Measurements from ENCODE around the gene CKLF.
"Not testable (repeated sequence)": the region's sequence is repeated elsewhere in the genome, so short reads cannot be mapped to it uniquely, and the experiment has no call there.

Gene CKLF

DNA sequence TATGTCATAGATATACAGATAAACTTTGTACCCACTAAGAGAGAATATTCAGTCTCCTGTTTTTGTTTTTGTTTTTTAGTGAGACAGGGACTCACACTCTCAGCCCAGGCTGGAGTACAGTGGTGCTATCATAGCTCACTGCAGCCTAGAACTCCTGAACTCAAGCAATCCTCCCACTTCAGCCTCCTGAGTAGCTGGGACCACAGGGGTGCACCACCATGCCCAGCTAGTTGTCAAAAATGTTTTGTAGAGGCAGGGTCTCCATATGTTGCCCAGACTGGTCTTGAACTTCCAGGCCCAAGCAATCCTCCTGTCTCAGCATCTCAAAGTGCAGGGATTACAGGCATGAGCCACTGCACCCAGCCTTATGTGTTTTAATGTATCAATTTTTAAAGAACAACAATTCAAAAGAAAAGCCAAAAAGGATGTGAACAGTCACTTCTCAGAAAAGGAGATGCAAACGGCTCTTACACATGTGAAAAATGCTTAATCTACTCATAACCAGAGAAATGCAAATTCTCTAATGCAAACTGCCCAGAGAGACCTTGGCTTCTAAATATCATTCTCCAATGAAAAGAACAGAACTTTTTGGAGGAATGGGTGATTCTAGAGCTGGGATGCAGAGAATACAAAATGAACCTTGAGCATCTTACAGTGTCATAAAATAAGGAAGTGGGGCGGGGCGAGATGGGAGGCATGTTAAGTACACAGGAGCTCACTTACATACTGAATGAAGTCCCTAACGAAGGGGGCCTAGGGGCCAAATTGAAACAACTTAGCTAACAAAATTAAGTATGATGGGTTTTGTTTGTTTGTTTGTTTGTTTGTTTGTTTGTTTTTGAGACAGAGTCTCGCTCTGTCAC lies 44.8 kb downstream of the CKLF start:
- DNase-seq (ENCODE audit: low read depth), result no peak

DNA sequence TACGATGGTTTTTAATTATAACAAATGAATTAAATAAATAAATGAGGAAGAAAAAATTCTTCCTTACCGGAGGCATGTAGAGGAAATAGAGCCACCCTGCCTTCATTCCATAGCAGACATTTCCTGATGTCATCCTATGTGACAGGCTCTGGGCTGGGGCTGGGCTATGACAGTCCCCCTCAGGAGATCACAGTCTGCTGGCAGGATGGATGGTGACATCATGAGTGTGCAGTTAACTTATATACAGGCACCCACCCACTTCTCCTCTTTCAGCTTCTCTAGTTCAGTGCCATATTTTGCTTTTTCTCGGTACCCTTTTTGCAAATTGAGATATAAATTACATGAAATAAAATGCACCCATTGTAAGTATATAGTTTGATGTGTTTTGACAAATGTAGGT lies 45.7 kb downstream of the CKLF start:
- no peak for DNase-seq (ENCODE audit: low read depth)

DNA sequence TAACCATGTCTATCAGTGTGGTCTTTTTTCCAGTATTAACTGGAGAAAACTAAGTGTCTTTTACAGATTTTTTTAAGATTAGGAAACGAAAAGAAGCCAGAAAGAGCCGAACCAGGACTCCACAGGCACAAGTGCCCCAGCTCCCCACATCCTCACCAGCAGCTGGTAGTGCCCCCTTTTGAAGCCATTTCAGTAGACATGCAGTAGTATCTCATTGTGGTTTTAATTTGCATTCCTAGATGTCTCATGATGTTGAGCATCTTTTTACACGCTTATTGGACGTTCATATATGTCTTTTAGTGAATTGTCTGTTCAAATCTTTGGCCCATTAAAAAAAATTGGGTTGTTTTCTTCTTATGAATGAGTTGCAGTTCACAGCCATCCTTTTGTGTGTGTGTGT lies 47.4 kb downstream of the CKLF start:
- no peak for DNase-seq (ENCODE audit: low read depth)

DNA sequence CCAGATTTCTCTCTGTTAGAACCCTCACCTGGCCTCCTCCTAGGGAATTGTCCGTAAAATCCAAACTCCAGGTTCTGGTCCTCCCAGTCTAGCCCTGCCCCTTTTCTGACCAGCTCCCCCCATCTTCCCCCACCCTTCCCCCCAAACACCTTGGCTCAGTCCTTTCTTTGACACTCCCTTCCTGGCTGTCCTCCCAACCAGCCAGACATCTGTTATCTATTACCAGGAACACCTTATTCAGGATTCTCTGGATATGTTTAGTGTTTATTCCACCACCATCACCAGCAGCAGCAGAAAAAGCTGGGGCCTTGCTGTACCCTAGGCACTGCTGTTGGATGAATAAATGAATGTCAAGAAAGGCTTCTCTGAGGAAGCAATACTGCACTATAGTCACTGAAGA lies 48.1 kb downstream of the CKLF start:
- DNase-seq (ENCODE audit: low read depth), result no peak

DNA sequence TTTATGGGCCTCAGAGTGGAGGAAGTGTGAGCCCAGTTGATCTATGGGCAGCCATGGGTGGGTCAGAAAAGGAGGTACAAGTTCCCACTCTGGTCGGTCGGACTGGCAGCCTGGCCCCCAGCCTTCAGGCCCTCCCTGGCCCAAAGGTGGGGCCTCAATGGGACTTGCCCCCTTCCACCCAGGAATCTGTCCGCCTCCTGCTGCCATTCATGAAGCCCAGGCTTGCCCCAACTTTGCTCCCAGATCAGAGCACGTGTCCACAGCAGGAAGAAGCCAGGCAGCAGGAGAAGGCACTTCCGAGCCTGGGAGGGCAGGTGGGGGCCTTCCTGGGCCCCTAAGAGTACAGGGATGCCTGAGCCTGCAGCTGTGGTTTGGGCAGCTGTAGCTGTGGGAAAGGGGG lies 49.1 kb downstream of the CKLF start:
- no peak for DNase-seq (ENCODE audit: low read depth)

DNA sequence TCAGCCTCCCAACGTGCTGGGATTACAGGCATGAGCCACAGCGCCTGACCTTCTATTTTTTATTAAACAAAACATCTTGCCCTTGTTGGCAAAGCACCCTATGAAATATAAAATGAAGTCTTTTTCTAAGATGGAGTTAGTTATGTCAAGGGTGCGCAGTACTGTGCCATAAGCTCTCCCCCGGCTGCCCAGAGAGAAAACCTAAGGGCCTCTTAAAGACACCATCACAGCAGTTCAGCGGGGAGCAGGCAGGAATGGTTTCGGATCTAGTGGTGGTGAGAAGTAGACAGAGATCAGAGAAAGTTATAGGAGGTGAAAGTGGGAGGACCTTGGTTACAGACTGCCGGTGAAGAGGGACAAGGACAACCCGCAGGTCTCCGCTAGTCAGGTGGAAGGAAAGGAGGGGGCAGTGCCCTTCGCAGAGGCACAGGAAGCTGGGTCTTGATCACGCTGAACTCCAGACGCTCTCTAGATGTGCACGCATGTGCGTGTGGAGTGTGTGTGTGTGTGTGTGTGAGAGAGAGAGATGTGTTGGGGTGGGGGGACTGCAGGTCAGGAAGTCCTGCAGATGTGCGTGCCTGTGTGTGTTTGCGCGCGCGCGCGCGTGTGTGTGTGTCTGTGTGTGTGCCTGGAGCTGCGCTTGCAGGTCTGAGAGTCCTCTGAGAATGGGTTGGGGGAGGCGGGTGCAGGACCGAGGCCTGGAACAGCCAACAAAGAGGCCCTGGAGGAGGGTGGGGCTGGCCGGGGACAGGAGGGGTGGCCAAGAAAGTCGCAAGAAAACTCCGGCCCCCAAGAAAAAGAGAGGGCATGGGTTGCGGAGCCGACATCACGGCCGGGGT lies 51.4 kb downstream of the CKLF start:
- DNase-seq (ENCODE audit: low read depth), result peak; percentile 54

DNA sequence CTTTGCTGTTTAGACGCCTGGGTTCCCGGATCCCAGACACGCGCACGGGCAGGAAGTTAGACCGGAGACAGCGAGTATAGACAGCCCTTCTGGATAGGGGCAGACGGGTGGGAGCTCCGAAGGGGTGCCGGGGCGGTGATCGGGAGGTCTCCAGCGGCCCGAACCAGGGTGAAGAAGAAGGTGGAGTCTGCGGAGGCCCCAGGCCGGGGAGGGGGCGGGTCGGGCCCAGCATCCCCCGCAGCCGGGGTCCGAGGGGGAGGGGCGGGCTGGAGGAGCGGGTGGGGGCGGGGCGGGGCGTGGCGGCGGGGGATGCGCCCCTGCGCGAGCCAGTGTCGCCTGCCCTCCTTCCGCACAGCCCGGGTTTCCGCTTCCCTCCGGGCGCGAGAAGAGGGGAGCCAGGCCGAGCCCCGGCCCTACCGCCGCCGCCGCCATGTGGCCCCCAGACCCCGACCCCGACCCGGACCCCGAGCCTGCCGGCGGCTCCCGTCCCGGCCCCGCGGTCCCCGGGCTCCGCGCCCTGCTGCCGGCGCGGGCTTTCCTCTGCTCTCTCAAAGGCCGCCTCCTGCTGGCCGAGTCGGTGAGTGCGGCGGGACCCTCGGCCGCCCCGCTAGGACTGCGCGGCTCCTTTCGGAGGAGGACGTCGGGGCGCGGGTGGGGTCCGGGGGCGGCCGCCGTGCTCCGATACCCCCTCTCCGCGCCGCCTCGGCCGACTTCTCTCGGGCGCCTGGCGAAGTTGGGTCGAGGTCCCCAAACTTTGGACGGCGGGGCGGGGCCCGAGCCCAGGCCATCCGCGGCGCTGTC lies 52.2 kb downstream of the CKLF start, which contains the start of gene CMTM3:
TSS of gene CMTM3 (plus strand) at position 329 of the 801 bp plus-strand sequence. CDS start at position 431, 102 bp downstream.
- DNase-seq (ENCODE audit: low read depth), result peak; percentile 77

DNA sequence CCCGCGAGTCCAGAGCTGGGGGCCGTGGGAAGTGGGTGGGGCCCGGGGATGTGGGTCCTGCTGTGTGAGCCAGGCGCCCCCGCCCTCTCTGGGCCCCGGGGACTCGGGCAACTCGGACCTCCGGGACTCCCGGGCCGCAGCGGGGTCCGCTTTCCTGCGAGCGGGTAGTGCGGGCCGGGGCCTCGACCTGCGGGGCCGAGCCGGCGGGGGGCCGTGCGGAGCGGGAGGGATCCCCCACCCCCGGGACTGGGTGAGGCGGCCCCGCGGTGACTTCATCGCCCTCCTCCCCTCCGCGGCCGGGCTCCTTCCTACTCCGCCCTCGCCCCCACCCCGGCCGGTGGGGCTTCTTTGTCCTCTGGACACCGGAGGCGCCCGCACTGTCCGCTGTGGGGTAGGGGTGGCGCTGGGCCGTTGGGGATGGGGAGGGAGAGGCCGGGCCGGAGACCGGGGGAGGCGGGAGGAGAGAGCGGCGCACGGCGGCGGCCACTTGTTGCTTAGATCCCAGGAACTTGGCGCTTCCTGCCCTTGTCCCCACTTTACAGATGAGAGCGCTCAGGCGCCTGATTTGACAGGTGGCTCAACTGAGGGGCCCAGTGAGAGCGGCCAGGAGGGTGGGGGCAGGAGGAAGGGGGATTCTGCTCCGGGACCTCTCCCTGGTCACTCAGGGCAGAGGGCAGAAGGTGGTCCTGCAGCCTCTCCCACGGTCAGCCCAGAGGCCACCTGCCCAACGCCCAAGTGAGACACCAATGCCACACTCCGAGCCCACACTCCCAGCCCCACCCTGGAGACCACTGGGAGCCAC lies 53.0 kb downstream of the CKLF start:
- DNase-seq (ENCODE audit: low read depth), result peak; percentile 34

DNA sequence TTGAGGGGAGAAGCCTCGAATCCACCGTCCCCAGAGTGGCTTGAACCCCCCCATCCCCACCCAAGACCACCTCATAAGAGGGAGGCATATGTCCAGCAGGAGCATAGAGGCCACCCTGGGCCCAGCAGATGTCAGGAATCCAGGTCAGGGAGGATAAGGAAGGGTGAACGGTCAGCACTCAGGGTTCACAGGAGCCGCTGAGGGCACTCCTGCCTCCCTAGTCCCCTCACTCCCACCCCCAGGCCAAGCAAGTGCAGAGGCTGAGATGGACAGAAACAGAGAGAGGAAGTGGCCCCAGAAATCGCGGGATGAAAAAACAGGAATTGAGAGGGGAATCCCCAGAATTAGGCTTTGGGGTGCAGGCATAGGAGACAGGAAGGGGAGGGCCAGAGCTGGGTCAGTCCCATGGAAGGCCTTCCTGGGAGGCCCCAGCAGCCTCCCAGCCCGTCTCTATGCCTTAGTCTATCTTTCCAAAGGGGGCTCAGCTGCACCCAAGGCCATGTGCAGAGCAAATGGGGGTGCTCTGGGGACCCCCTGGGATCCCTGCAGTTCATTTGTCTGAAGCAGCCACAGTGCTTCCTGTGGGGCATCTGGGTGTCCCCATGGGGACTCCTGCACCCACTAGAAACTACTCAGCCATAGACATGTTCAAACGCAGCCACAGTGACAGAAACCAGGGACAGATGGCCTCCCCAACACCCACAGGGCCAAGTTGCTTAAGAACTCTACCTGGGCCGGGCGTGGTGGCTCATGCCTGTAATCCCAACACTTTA lies 53.8 kb downstream of the CKLF start:
- no peak for DNase-seq (ENCODE audit: low read depth)

DNA sequence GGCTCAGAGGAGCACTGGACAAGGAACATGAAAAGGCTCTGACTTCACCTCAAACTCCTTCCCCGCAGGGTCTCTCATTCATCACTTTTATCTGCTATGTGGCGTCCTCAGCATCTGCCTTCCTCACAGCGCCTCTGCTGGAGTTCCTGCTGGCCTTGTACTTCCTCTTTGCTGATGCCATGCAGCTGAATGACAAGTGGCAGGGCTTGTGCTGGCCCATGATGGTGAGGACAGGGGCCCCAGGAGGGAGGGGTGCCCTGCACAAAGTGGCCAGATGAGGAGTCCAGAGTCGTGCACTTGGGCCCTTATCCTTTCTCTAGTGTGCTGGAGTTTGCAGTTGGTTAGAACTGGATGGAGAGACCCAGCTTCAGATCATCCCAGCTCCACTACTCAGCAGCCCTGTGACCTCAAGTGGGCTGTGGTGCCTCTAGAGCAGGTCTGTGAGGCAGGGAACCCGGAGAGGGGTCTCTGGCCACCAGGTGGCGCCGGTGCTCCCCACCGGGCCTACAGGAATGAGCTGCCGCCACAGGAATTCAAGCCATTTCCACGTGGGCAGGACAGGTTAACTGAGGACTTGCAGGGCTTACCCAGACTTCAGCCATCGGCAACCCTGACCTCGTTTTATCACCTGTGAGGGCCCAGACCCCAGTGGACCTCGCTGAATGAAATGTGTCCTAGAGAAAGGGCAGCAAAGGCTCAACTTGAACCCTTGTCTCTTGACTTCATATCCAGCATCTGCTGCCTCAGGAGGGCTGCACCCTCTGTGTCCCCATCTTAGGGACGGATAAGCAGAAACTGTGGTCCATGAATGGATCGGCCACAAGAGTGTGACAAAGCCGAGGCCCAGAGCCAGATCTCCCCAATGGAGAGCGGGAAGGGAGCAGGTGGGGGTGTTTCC lies 56.1 kb downstream of the CKLF start:
- peak; percentile 86 for DNase-seq (ENCODE audit: low read depth)

DNA sequence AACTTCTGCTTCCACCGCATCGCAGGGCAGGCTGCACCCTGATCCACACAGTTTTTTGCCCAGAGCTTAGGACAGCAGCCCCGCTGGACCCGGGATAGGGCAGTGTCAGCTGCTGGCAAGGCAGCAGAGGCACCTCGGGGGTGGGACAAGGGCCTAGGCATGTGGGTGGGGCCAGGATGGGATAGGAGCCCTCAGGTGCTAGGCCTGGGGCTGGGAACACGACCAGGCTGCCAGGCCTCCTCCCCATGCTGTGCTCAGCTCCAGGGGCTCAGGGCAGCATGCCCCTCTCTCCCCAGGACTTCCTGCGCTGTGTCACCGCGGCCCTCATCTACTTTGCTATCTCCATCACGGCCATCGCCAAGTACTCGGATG lies 56.7 kb downstream of the CKLF start:
- no peak for DNase-seq (ENCODE audit: low read depth)

DNA sequence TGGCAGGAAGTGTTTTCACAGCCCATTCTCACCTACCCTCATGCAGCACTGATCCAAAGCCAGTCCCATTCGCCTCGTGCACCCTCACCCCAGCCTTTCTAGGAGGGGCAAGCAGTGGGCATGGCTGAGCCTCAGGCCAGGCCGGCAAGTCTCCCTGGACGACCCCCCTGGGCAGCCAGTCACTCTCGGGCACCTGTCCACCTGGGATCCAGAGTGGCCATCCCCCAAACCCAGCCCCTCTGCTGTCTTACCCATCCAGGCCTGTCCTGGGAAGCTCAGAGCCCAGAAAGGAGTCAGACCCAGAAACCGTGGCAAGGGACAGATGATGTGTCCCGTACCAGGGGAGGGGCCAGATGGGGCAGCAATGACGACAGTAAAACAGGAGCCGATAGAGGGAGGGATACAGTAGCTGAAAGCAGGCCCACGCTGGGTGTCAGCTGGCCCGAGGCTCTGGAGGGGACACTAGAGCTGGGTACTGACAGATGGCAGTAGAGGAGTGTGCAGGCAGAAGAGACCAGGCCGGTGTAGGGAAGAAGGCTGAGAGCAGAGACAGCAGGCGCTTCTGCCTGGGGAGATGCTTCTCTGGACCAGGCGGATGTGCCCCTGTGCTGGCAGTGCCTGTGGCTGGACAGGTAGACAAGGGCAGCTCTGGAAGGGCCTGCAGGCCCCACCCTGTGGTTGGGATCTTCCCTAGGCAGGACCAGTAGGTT lies 57.9 kb downstream of the CKLF start:
- DNase-seq (ENCODE audit: low read depth), result no peak

DNA sequence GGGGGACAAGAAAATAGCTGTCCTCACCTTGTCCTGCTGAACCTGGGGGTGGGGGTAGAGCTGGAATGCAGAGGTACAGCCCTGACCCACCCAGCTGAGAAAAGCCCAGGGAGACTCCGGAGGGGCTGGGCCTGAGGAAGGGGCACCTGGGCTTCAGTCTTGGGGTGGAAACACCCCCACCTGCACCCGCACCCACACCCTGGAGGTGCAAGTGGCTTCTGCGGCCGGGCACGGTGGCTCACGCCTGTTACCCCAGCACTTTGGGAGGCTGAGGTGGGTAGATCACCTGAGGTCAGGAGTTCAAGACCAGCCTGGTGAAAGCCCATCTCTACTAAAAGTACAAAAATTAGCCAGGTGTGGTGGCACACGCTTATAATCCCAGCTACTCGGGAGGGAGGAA lies 59.5 kb downstream of the CKLF start:
- DNase-seq (ENCODE audit: low read depth), result not testable (repeated sequence)

DNA sequence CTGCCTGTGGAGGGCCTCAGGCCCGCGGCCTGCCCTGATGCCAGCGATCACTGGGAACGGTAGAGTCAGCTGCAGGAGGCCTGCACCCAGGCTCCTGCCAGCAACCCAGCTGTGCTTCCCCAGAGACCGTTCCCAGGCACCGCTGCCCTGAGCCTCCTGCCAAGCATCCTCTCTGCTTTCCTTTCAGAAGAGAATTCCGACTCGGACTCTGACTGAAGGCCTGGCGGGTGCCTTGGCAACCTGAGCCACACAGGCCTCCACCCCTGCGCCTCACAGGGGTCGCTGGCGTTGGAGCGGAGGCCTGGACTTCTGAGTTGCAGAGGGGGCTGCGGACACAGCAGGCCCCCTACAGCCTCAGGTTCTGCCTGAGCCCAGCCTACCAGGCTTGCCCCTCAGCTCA lies 60.0 kb downstream of the CKLF start:
- DNase-seq (ENCODE audit: low read depth), result no peak

DNA sequence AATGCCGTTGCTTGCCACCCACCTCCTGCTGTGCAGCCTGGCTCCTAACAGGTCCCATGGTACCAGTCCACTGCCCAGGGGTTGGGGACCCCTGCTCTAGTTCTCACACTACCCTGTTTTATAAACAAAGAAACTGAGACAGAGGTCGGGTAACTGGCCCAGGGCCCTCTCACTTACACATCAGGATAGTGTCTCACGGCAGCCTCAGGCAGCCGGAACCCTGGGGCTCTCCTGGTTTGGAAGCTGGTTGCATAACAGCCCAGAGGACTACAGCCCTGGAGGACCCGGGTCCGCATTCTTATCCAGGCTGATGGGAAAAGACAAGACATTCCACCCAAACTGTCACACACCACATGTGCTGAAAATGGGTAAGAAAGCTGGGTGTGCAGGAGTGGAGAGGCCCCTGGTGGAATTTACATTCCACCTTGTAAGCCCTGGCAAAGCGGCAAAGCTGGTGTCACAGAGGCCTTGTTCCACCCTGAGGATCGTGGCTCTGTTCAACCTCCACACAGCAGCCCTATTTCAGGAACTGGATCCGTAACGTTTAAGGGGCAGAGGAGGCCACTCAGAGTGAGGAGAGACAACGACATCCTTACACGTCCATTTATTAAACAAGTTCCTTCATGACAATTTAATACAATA lies 61.9 kb downstream of the CKLF start:
- DNase-seq (ENCODE audit: low read depth), result no peak

All from activated T-cell treated with anti-CD3 and anti-CD28 coated beads for 48 hours (primary cell).